ENCODE results near the gene CERS6.

CERS6 gene

DNA sequence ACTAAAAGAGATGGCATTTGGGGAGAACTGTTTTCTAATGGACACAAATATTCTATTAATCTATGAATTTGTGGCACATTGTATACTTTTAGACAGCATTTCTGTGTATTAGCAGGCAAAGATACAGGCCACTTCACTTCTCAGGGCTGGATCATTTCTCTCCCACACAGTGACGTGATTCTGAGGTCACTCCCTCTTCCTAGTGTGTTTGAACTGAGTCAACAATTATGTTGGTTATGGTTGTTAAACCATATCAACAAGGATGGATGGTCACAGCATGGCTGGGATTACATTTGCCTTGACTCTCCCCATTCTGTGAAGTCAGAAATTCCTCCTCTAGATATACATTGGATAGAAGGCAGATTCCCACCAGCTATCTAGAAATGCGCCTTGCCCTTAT, 358.0 kb downstream of the CERS6 start:
- no peak for DNase-seq

DNA sequence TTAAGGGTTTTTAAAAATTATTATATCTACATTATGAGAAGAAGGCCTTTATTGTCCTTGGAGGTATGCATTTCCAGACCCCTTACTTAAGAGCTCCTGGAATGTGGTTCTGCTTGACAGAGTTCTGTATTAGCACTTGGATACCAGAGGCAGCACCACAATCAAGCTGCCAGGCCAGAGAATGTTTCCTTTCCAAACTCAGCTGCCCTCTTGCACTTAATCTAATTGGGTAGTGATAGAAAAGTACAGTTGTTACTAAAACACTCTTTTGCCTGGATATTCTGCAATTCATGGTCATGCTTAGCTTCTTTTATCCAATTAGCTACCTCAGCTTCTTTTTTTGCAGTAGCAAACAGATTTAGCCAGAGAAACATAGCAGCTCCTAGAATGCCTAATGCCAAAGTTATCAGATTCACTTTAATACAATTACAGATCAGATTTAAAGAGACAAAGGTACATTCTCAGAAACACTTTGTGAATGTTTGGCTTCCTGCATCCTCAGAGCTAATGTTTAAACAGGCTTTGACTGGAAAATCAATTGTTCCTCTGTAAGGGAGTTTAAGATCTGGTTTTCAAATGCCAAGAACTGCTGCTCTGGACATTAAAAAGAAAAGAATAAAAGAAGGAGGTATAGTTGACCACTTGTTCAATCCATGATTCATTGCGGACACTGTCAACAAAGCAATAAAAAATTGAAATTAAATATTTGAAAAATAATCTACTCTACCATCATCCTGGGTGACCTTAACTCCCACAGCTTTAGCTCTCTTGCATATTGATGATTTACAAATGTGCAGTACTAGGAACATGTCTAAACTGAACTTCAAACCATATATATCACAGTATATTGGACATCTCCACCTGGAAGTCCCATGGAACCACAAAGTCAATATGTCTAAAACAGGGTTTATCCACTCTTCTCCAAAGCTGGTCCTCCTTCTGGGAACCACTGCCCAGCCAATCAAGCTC, 359.2 kb downstream of the CERS6 start:
- no peak for DNase-seq

DNA sequence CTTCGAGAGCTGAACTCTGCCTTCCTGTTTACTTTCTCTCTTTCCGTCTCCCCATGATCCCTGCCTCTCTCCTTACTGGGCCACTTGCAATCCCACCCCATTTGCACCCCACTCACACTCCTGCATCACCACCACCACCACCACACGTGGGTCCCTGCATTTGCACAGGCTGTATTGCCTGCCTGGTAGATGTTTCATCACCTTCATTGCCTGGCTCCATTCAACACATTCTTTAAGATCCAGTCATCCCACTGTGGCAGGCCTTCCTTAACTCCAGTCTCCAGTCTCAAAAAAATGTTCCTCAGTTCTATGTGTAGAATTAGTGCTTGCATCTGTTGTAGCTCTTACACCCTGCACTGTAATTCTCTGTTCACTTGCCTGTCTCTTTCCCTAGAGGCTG, 360.3 kb downstream of the CERS6 start:
- no peak for DNase-seq

DNA sequence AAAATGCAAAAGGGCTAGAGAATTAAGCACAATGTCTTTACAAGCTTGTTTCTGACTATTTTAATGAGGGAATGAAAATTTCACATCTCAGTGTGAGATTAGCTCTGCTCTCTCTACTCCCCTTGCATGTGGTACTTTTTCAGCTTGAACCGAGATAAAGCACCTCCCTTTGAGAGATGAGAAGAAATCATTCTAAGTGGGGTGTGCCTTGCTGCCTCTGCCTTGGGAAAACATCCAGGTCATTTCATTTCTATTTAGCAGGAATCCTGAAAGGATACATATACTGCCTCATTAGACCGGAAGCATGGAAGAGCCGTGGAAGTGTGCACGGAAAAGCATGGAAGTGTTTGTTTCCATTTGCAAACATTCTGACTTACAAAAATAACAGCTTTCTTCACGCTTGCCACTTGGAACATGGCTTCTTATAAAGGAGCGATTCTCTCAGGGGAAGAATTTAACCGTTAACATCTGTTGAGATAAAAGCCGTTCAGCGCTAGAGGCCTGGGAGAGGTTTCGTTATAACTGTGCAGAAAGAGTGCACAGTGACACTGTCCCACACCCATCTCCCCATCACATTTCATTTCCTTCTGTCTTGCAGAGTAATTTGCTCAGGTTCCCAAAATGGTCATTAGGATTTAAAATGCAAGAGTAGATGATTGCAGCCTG, 363.1 kb downstream of the CERS6 start:
- DNase-seq: no peak

DNA sequence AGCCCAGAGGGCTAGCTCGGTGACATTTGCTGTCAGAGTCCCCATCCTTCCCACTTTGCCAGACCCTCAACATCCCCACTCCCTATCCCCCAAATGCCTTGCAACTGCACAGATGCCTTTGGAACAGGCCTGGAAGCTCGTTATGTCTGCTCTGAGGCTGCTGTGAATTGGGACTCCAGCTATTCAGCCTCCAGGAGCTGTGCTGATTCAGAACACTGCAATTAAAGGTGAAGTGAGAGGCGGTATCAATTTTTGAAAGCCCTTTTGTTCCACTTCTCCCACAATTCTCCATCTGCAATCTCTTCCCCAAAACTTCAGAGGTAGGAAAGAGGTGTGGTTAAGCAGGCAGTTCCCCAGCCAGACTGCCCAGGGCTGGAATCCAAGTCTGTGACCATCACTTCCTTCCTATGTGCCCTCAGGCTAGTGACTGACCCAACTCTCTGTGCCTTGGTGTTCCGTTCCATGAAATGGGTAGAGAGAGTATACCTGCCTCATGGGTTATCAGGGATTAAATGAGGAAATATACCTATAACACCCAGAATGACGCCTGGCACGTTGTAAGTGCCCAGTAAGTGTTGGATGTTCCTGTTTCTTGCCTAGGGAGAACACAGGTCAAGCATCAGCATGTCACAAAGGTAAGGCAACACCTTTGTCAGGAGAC, 363.9 kb downstream of the CERS6 start:
- no peak for DNase-seq

DNA sequence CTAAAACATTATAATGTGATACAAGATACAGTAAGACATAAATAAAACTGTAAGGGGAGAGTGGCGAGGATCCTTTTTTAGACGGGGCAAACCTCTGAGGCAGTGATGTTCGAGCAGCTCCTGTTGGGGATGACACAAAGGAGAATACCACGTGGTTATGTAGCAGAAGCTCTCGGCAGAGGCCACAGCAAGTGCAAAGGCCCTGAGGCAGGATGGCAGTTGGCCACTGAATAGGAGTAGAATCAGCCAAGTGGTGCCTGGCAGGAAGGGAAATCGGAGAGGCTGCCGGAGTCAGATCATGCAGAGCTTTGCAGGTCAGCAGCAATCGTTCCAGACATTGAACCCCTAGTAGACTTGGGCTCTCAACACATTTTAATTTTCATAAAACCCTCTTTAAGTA, 365.5 kb downstream of the CERS6 start:
- no peak for DNase-seq

DNA sequence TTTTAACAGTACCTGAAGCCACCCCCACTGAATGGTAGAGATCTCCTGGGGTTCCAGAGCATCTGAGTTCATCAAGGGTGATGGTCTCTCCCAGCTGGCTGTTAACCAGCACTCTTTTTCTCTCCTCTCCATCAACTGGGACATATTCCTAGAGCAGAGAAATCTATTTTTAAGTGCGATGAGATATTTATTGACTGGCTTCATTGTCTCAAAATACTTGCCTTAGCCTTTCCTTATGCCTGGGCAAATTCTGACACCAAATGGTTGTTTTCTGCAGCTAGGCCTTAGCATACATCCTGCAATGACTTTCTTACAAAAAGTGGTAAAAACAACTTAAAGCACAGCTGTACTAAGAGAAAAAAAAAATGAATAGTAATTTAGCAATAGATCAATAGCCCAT, 365.9 kb downstream of the CERS6 start:
- no peak for DNase-seq
